GM19455 (cell line): ENCODE results near the gene HK1.

Source experiments
- ATAC-seq: cut with Tn5 transposase; IDR thresholded peaks from one replicate; pipeline ENCODE4 v1.9.1; 2021; ENCODE audit not compliant: unreplicated experiment

HK1 gene

GRCh38 chr10:69344591-69345252 is 66.4 kb downstream of the HK1 start:
- ATAC-seq = no peak

- ATAC-seq = no peak
Observed at GRCh38 chr10:69345402-69345801, 67.1 kb downstream of the HK1 start.

GRCh38 chr10:69345890-69346474 is 67.7 kb downstream of the HK1 start:
- ATAC-seq = no peak

- ATAC-seq = no peak
Observed at GRCh38 chr10:69346776-69347175, 68.5 kb downstream of the HK1 start.

GRCh38 chr10:69348816-69349541 is 70.7 kb downstream of the HK1 start:
- no peak for ATAC-seq

- ATAC-seq = no peak
Observed at GRCh38 chr10:69349542-69349888, 71.2 kb downstream of the HK1 start.

- ATAC-seq = no peak
Observed at GRCh38 chr10:69351589-69351988, 73.3 kb downstream of the HK1 start.

- ATAC-seq = no peak
Observed at GRCh38 chr10:69352569-69353264, 74.4 kb downstream of the HK1 start.

- ATAC-seq = no peak
Observed at GRCh38 chr10:69353977-69354635, 75.8 kb downstream of the HK1 start.

GRCh38 chr10:69356187-69356586 is 77.9 kb downstream of the HK1 start:
- no peak for ATAC-seq

- no peak for ATAC-seq
Observed at GRCh38 chr10:69358148-69358795, 80.0 kb downstream of the HK1 start.

- ATAC-seq = no peak
Observed at GRCh38 chr10:69359148-69359547, 80.9 kb downstream of the HK1 start.

GRCh38 chr10:69359594-69359993 is 81.3 kb downstream of the HK1 start:
- no peak for ATAC-seq

- ATAC-seq = no peak
Observed at GRCh38 chr10:69360485-69361302, 82.4 kb downstream of the HK1 start.

- ATAC-seq = no peak
Observed at GRCh38 chr10:69361303-69361614, 83.0 kb downstream of the HK1 start.

GRCh38 chr10:69362471-69362954 is 84.2 kb downstream of the HK1 start:
- ATAC-seq = no peak

- ATAC-seq = no peak
Observed at GRCh38 chr10:69363666-69364065, 85.4 kb downstream of the HK1 start.

- no peak for ATAC-seq
Observed at GRCh38 chr10:69364232-69364940, 86.1 kb downstream of the HK1 start.

GRCh38 chr10:69366738-69367137 is 88.4 kb downstream of the HK1 start:
- no peak for ATAC-seq
